Keratinocyte (primary cell): ENCODE data around the gene ECHDC1. TPM values are rescaled to one million over a fixed set of nuclear protein-coding genes. Genes with fewer than 3 reads are reported as not detected.

Experiments used
- DNase-seq: peaks from one replicate; pipeline ENCODE4 v3.0.0-alpha.2; 2011; ENCODE audit warnings: low read depth, missing footprints, low spot score
- FAIRE-seq: peaks from 2 replicates; lab custom pipeline; 2011; peaks lifted over from hg19 to GRCh38; lab: Jason Lieb, UNC
- H2AFZ ChIP-seq: 2 replicates; pipeline ENCODE4 v1.6.0; 2012; ENCODE audit warnings: low read length, control low read depth, inconsistent platforms; ENCODE audit not compliant: control insufficient read depth
- H3K27ac ChIP-seq: 2 replicates; pipeline ENCODE4 v1.5.1; 2011; ENCODE audit warnings: low read length; ENCODE audit not compliant: control insufficient read depth, insufficient read depth
- H3K27me3 ChIP-seq: 3 replicates; pipeline ENCODE4 v1.6.0; 2011; ENCODE audit warnings: low read length; ENCODE audit not compliant: control insufficient read depth, insufficient read depth; ENCODE audit errors: extremely low read depth
- H3K36me3 ChIP-seq, 2 experiments: 2 replicates in 1 of 2; 3 replicates in 1 of 2; pipeline ENCODE4 v1.5.1; 2011; ENCODE audit warnings: low read length in 2 of 2, mild to moderate bottlenecking in 1 of 2; ENCODE audit not compliant: control insufficient read depth in 2 of 2, insufficient read depth in 2 of 2; ENCODE audit errors: extremely low read depth in 1 of 2
- H3K4me1 ChIP-seq: 3 replicates; pipeline ENCODE4 v1.5.1; 2011; ENCODE audit warnings: low read length; ENCODE audit not compliant: control insufficient read depth, insufficient read depth; ENCODE audit errors: extremely low read depth
- H3K4me2 ChIP-seq: 3 replicates; pipeline ENCODE4 v1.6.0; 2011; ENCODE audit warnings: low read depth, low read length; ENCODE audit not compliant: control insufficient read depth, insufficient read depth; ENCODE audit errors: extremely low read depth
- H3K4me3 ChIP-seq, 3 experiments: fragments of 200-600 bp in 1 of 3; sonication (generic) in 1 of 3; 2 replicates in 2 of 3; 3 replicates in 1 of 3; pipeline ENCODE4 v1.5.1; 2011 to 2016; ENCODE audit warnings: low read length in 3 of 3, mild to moderate bottlenecking in 3 of 3, control low read depth in 2 of 3, inconsistent platforms in 1 of 3, low read depth in 1 of 3, mixed read lengths in 1 of 3, mixed run types in 1 of 3, moderate library complexity in 1 of 3; ENCODE audit not compliant: control insufficient read depth in 2 of 3, insufficient read depth in 2 of 3; ENCODE audit errors: extremely low read depth in 1 of 3
- H3K79me2 ChIP-seq: 2 replicates; pipeline ENCODE4 v1.6.0; 2012; ENCODE audit warnings: low read length; ENCODE audit not compliant: control insufficient read depth, insufficient read depth
- H3K9ac ChIP-seq: 3 replicates; pipeline ENCODE4 v1.6.0; 2011; ENCODE audit warnings: low read length; ENCODE audit not compliant: control insufficient read depth, insufficient read depth; ENCODE audit errors: extremely low read depth
- H3K9me1 ChIP-seq: 3 replicates; pipeline ENCODE4 v1.6.0; 2011; ENCODE audit warnings: low read length; ENCODE audit not compliant: control insufficient read depth, insufficient read depth; ENCODE audit errors: extremely low read depth
- H3K9me3 ChIP-seq: 2 replicates; pipeline ENCODE4 v1.5.1; 2012; ENCODE audit warnings: low read depth, low read length; ENCODE audit not compliant: control insufficient read depth
- H4K20me1 ChIP-seq: 3 replicates; pipeline ENCODE4 v1.6.0; 2011; ENCODE audit warnings: low read length; ENCODE audit not compliant: control insufficient read depth, insufficient read depth; ENCODE audit errors: extremely low read depth
- CTCF ChIP-seq, 3 experiments: IDR thresholded peaks in 1 of 3; conservative IDR thresholded peaks in 1 of 3; optimal IDR thresholded peaks in 1 of 3; 2 replicates in 2 of 3; 3 replicates in 1 of 3; pipeline versions ENCODE3 to v1.5.1; 2011; ENCODE audit warnings: low read length in 3 of 3, mild to moderate bottlenecking in 3 of 3, moderate library complexity in 2 of 3, control low read depth in 1 of 3, inconsistent platforms in 1 of 3; ENCODE audit not compliant: insufficient read depth in 2 of 3; ENCODE audit errors: extremely low read depth in 1 of 3
- EZH2 ChIP-seq: IDR thresholded peaks from one replicate; pipeline ENCODE4 v1.6.1; 2012; ENCODE audit warnings: inconsistent platforms, mild to moderate bottlenecking, low read length, moderate library complexity
- dilution Hi-C: fragments of 300-500 bp; cut with MboI; formaldehyde crosslinking; loops from one replicate; pipeline ENCODE4 v1.7.0; 2020; ENCODE audit warnings: low sequenced_read_pairs; ENCODE audit not compliant: extremely low pct_ligation_motif_present
- polyA minus RNA-seq, 3 experiments: library from RNA; depleted of rRNA, polyadenylated mRNA; stranded (reverse); fragments of >200 nt; gene quantifications; 1 replicate in 1 of 3; 2 replicates in 1 of 3; 3 replicates in 1 of 3; pipeline ENCODE4 v1.2.3, GENCODE V29; 2011
- polyA plus RNA-seq, 5 experiments: library from polyadenylated mRNA; depleted of rRNA in 3 of 5; stranded (reverse) in 3 of 5; stranded (forward) in 1 of 5; unstranded in 1 of 5; fragments of >200 nt; gene quantifications; 1 replicate in 1 of 5; 2 replicates in 3 of 5; 3 replicates in 1 of 5; pipeline versions ENCODE4 v1.2.1 to v1.2.3, GENCODE V29; 2011 to 2012; ENCODE audit warnings: missing spikeins in 2 of 5, low read depth in 1 of 5, low replicate concordance in 1 of 5

The ECHDC1 gene, protein sequence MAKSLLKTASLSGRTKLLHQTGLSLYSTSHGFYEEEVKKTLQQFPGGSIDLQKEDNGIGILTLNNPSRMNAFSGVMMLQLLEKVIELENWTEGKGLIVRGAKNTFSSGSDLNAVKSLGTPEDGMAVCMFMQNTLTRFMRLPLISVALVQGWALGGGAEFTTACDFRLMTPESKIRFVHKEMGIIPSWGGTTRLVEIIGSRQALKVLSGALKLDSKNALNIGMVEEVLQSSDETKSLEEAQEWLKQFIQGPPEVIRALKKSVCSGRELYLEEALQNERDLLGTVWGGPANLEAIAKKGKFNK
- polyA plus RNA-seq, result 28.0 to 56.9 TPM (median 46.2 TPM) in 3 replicates
- polyA plus RNA-seq (2011; ENCODE audit: low read depth), result 85.6 TPM
- 34.6 and 62.0 TPM in 2 replicates for polyA plus RNA-seq (2011; cell fraction: cytosol; rRNA removed)
- 28.3 and 37.7 TPM in 2 replicates for polyA plus RNA-seq (2011; cell fraction: nucleus; rRNA removed)
- 37.1 and 52.0 TPM in 2 replicates for polyA plus RNA-seq (2012; ENCODE audit: low replicate concordance)
- 0.72 to 44.9 TPM (median 13.9 TPM) in 3 replicates for polyA minus RNA-seq
- 19.2 TPM for polyA minus RNA-seq (2011; cell fraction: cytosol; rRNA and poly(A)+ RNA removed)
- polyA minus RNA-seq (2011; cell fraction: nucleus; rRNA and poly(A)+ RNA removed), result 12.2 and 32.3 TPM in 2 replicates

- Histone ChIP-seq H4K20me1 (no peaks in the 10 kb centered on the region), H3K4me1 (peaks cover 31% of the 10 kb centered on the region), H3K4me2 (peak within 1 kb of the TSS; percentile 92), H3K9me3 (no peaks in the 10 kb centered on the region), H3K4me3 (peak within 1 kb of the TSS; percentile 54 to 99 (median 91)), H3K9ac (peak within 1 kb of the TSS; percentile 97), H3K79me2 (peaks cover 70% of the 10 kb centered on the region), H2AFZ (peak within 1 kb of the TSS; percentile 100), H3K36me3 (no peaks in the 10 kb centered on the region), H3K9me1 (no peaks in the 10 kb centered on the region), H3K27me3 (no peaks in the 10 kb centered on the region), H3K27ac (peak within 1 kb of the TSS; percentile 98)
- TF ChIP-seq CTCF (optimal IDR thresholded peaks at IDR 0.05 in 1 of 3, IDR thresholded peaks at IDR 0.05 in 1 of 3, conservative IDR thresholded peaks at IDR 0.05 in 1 of 3; ENCODE audit: extremely low read depth in 1 of 3, insufficient read depth in 2 of 3, low read length in 3 of 3), result no peak
- no peak for TF ChIP-seq EZH2
- DNase-seq (no peak), FAIRE-seq (peak; percentile 73)
- dilution Hi-C loops, result no loop called here
Observed at GRCh38 chr6:127342946-127343808, at the start of gene ECHDC1. Gene ECHDC1 (minus strand): TSS chr6:127343609. CDS start chr6:127331028, 12,581 bp downstream.

DNA sequence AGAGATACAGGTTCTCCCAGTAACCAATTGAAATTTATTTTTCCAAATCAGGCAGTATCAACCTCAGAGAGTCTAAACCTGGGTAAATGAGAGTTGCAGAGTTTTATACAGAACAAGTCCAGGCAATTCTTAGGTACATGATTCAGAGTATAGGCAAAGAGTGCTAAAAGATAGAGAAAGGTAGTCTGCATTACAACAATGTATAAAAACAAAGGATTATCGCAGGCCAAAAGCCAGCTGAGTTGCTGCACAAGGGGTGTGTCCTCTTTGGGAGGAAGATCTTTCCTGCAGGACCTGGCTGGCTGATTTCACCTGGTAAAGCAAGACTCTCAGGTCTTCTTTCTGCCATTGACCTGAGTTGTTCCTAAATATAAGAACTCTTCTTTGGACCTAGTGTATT is 48.9 kb upstream of the ECHDC1 start:
- Histone ChIP-seq H3K9me3 (no peaks in the 10 kb centered on the region), H3K27me3 (no peaks in the 10 kb centered on the region), H3K9ac (no peak overlapping the region), H3K79me2 (no peaks in the 10 kb centered on the region), H3K4me2 (peak overlapping the region; percentile 65), H4K20me1 (no peaks in the 10 kb centered on the region), H3K4me1 (peaks cover 27% of the 10 kb centered on the region), H3K4me3 (peak overlapping the region in 1 of 3 experiments; percentile 21), H3K36me3 (no peaks in the 10 kb centered on the region), H3K27ac (no peak overlapping the region), H2AFZ (no peak overlapping the region), H3K9me1 (no peaks in the 10 kb centered on the region)
- no peak for DNase-seq
- dilution Hi-C loops, result no loop called here
- TF ChIP-seq EZH2, result no peak
- TF ChIP-seq CTCF (optimal IDR thresholded peaks at IDR 0.05 in 1 of 3, IDR thresholded peaks at IDR 0.05 in 1 of 3, conservative IDR thresholded peaks at IDR 0.05 in 1 of 3; ENCODE audit: extremely low read depth in 1 of 3, insufficient read depth in 2 of 3, low read length in 3 of 3), result no peak
- peak; percentile 91 for FAIRE-seq
